Upper lobe of right lung (tissue), 1 donor: ENCODE data around the gene SLC22A7. TPM values are rescaled to one million over a fixed set of nuclear protein-coding genes. Genes with fewer than 3 reads are reported as not detected.
"Not testable (repeated sequence)": the region's sequence is repeated elsewhere in the genome, so short reads cannot be mapped to it uniquely, and the experiment has no call there.

Source experiments
- ATAC-seq: fragments of 200-7000 bp; cut with Tn5 transposase; one replicate; pipeline ENCODE4 v1.9.1; 2020; ENCODE audit warnings: mild to moderate bottlenecking, moderate library complexity
- DNase-seq: peaks from one replicate; pipeline ENCODE4 v3.0.0-alpha.2; 2020
- H3K27ac ChIP-seq: fragments of 200-600 bp; one replicate; pipeline ENCODE4 v1.8.0; 2022
- H3K27me3 ChIP-seq: fragments of 200-600 bp; one replicate; pipeline ENCODE4 v1.8.0; 2022; ENCODE audit warnings: mild to moderate bottlenecking
- H3K36me3 ChIP-seq: fragments of 200-600 bp; one replicate; pipeline ENCODE4 v1.8.0; 2022
- H3K4me1 ChIP-seq: fragments of 200-600 bp; one replicate; pipeline ENCODE4 v1.8.0; 2022
- H3K4me3 ChIP-seq: fragments of 200-600 bp; one replicate; pipeline ENCODE4 v1.8.0; 2022; ENCODE audit warnings: mild to moderate bottlenecking
- H3K9me3 ChIP-seq: fragments of 200-600 bp; one replicate; pipeline ENCODE4 v1.8.0; 2022
- CTCF ChIP-seq: fragments of 200-600 bp; IDR thresholded peaks from one replicate; pipeline ENCODE4 v1.8.0; 2022; ENCODE audit warnings: antibody characterized with exemption
- intact Hi-C: fragments of 100-400 bp; cut with DNase I; formaldehyde crosslinking; loops from one replicate; pipeline ENCODE4 v1.11.0; 2022
- total RNA-seq: library from RNA; stranded (reverse); fragmentation: NEBNext Ultra II Directional; extraction: Animal tissue kit (Norgen Biotek cat#: 25700); gene quantifications from one replicate; pipeline ENCODE4 v1.2.1, GENCODE V29; 2021
- donor health status: DM: no; HTN: yes; CAD: no; lungs with severe emphysema.

SLC22A7 gene
- total RNA-seq, 1 donor from 2014 or later: not detected

DNA sequence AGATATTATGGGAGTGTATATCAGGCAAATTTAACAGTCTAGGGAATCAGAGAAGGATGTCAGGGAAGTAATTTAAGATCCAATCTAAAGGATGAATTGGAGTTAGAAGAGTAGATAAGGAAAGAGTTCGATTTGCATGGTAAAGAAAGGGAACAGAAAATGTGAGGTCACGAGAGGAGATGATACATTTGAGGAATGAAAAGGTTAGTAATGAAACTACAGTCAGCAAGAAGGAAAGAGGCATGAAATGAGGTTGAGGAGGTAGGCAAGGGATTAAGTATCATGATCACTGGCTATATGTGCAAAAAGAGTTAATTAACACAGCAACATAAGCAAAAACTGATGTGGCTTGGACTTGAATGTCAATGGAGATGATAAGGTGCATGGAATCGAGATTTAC, 49.0 kb downstream of the SLC22A7 start:
- no peaks in the 10 kb centered on the region for H3K4me1 ChIP-seq
- ATAC-seq: no peak
- no peak overlapping the region for H3K27ac ChIP-seq
- no peaks in the 10 kb centered on the region for H3K9me3 ChIP-seq
- intact Hi-C loops: no loop called here
- no peaks in the 10 kb centered on the region for H3K27me3 ChIP-seq
- no peak overlapping the region for H3K4me3 ChIP-seq
- no peak for DNase-seq
- peaks cover 88% of the 10 kb centered on the region for H3K36me3 ChIP-seq
- no peak for TF ChIP-seq CTCF

GRCh38 chr6:43347444-43347843, 49.4 kb downstream of the SLC22A7 start:
- no peak for ATAC-seq
- H3K4me3 ChIP-seq: no peak overlapping the region
- peaks cover 86% of the 10 kb centered on the region for H3K36me3 ChIP-seq
- H3K27me3 ChIP-seq: no peaks in the 10 kb centered on the region
- H3K27ac ChIP-seq: no peak overlapping the region
- no peak for TF ChIP-seq CTCF
- H3K4me1 ChIP-seq: no peaks in the 10 kb centered on the region
- intact Hi-C loops: no loop called here
- no peak for DNase-seq
- H3K9me3 ChIP-seq: no peaks in the 10 kb centered on the region

DNA sequence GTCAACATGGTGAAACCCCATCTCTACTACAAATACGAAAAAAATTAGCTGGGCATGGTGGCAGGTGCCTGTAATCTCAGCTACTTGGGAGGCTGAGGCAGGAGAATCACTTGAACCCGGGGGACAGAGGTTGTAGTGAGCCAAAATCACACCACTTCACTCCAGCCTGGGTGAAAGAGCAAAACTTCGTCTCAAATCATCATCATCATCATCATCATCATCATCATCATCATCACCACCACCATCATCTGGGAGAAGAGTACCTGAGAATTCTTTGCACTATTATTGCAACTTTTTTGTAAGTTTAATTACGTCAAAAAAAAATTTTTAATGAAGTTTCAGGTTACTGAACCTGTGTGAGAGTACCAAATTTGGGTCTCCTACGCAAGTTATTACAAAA, 53.9 kb downstream of the SLC22A7 start:
- peaks cover 75% of the 10 kb centered on the region for H3K36me3 ChIP-seq
- intact Hi-C loops, ATAC-seq: not testable (repeated sequence)

More for the DNA sequence above, 53.9 kb downstream of the SLC22A7 start:
- H3K4me1 ChIP-seq, H3K4me3 ChIP-seq, H3K9me3 ChIP-seq, DNase-seq, H3K27ac ChIP-seq, H3K27me3 ChIP-seq: not testable (repeated sequence)

Other genes starting within 250 kb of the SLC22A7 start
- gene CUL7, start 244.4 kb upstream of the SLC22A7 start, total RNA-seq: 20.1 TPM
- gene MRPL2, start 238.8 kb upstream of the SLC22A7 start, total RNA-seq: 42.4 TPM
- 32.0 TPM for gene KLC4, start 238.6 kb upstream of the SLC22A7 start, total RNA-seq
- 97.1 TPM for gene PTK7, start 221.9 kb upstream of the SLC22A7 start, total RNA-seq
- gene SRF, start 127.0 kb upstream of the SLC22A7 start, total RNA-seq: 33.6 TPM
- 37.4 TPM for gene CUL9, start 116.1 kb upstream of the SLC22A7 start, total RNA-seq
- 27.6 TPM for gene DNPH1, start 68.8 kb upstream of the SLC22A7 start, total RNA-seq
- gene TTBK1, start 54.8 kb upstream of the SLC22A7 start, total RNA-seq: 0.17 TPM
- 0.90 TPM for gene CRIP3, start 10.6 kb downstream of the SLC22A7 start, total RNA-seq
- gene ZNF318, start 71.4 kb downstream of the SLC22A7 start, total RNA-seq: 16.4 TPM
- gene ABCC10, start 129.3 kb downstream of the SLC22A7 start, total RNA-seq: 30.0 TPM
- 0.23 TPM for gene DLK2, start 157.3 kb downstream of the SLC22A7 start, total RNA-seq
- gene TJAP1, start 179.3 kb downstream of the SLC22A7 start, total RNA-seq: 31.2 TPM
- gene LRRC73, start 212.1 kb downstream of the SLC22A7 start, total RNA-seq: 0.55 TPM
- 100 TPM for gene YIPF3, start 218.7 kb downstream of the SLC22A7 start, total RNA-seq
- 28.5 TPM for gene POLR1C, start 218.8 kb downstream of the SLC22A7 start, total RNA-seq